Right lobe of liver (tissue), 6 donors: Measurements from ENCODE around the gene MORC2. TPM values are rescaled to one million over a fixed set of nuclear protein-coding genes. Genes with fewer than 3 reads are reported as not detected.

Experiments used
- ATAC-seq, 4 donors: fragments of 200-7000 bp; cut with Tn5 transposase; one replicate each; pipeline ENCODE4 v1.9.1; 2020; ENCODE audit warnings: mild to moderate bottlenecking in 4 of 4, moderate library complexity in 4 of 4
- DNase-seq, 3 donors: peaks; one replicate each; pipeline ENCODE4 v3.0.0-alpha.2; 2020
- H3K27ac ChIP-seq, 3 donors: fragments of 200-600 bp; one replicate each; pipeline ENCODE4 v1.8.0; 2022
- H3K27me3 ChIP-seq, 2 donors: fragments of 200-600 bp; one replicate each; pipeline ENCODE4 v1.8.0; 2022
- H3K36me3 ChIP-seq, 4 donors: fragments of 200-600 bp; sonication (generic) in 1 of 4; one replicate each; pipeline versions ENCODE4 v1.5.1 to v1.8.0; 2017 to 2022; ENCODE audit warnings: control low read depth in 1 of 4
- H3K4me1 ChIP-seq, 4 donors: fragments of 200-600 bp; sonication (generic) in 1 of 4; one replicate each; pipeline versions ENCODE4 v1.5.1 to v1.8.0; 2017 to 2022; ENCODE audit warnings: control low read depth in 1 of 4
- H3K4me3 ChIP-seq, 3 donors: fragments of 200-600 bp; one replicate each; pipeline ENCODE4 v1.8.0; 2022
- H3K9me3 ChIP-seq, 4 donors: fragments of 200-600 bp; sonication (generic) in 1 of 4; one replicate each; pipeline versions ENCODE4 v1.5.1 to v1.8.0; 2017 to 2022; ENCODE audit warnings: control low read depth in 1 of 4
- CTCF ChIP-seq, 4 donors: fragments of 200-600 bp in 3 of 4; fragments of 450-650 bp in 1 of 4; IDR thresholded peaks; one replicate each; pipeline versions ENCODE4 v1.5.1 to v1.8.0; 2016 to 2022; ENCODE audit warnings: antibody characterized with exemption in 4 of 4, mild to moderate bottlenecking in 2 of 4
- POLR2A ChIP-seq: fragments of 450-650 bp; IDR thresholded peaks from one replicate; pipeline ENCODE4 v1.6.1; 2017; ENCODE audit warnings: antibody characterized with exemption, mild to moderate bottlenecking
- WGBS: methylation state at CpG from one replicate; pipeline ENCODE4 v1.1.6; 2018; ENCODE audit warnings: low coverage, low lambda C conversion rate; ENCODE audit not compliant: insufficient coverage; ENCODE audit errors: missing lambda C conversion rate; 5-methylcytosine and 5-hydroxymethylcytosine counted together
- intact Hi-C, 2 donors: fragments of 100-400 bp; cut with DNase I; formaldehyde crosslinking; loops; one replicate each; pipeline versions ENCODE4 v1.11.2 to v1.14.1; 2022
- total RNA-seq, 6 experiments: library from RNA; depleted of rRNA in 2 of 6; stranded (reverse); fragments of >200 nt in 2 of 6; fragmentation: NEBNext Ultra II Directional in 3 of 6; extraction: Animal tissue kit (Norgen Biotek cat#: 25700) in 3 of 6; gene quantifications; one replicate each; pipeline versions ENCODE4 v1.1.0 to v1.2.4, GENCODE V29; 2016 to 2023
- donor health status: DM: no; HTN: yes; CAD: no.
- donor health status: DM: no; HTN: no; CAD: no.
- donor health status: DM: no; HTN: no; CAD: no.
- donor health status: DM: no; HTN: yes; CAD: no.
- donor health status: DM: no; HTN: yes; CAD: no.

The MORC2 gene
- total RNA-seq, 6 experiments from 2014 or later = 7.0 to 15.6 (median 10.8) TPM

- intact Hi-C loops = no loop called here
- no peak for DNase-seq
Observed at GRCh38 chr22:30978304-30978962, 9.9 kb upstream of the MORC2 start.

GRCh38 chr22:30970356-30970746 is 1.8 kb upstream of the MORC2 start:
- peaks cover 0 to 15% (median 9%) of the 10 kb centered on the region in 4 donors for H3K36me3 ChIP-seq
- peaks cover 0 to 28% (median 4%) of the 10 kb centered on the region in 4 donors for H3K4me1 ChIP-seq
- intact Hi-C loops = no loop called here
- TF ChIP-seq POLR2A (no peak), CTCF (IDR thresholded peaks at IDR 0.05) (no peak)
- no peak for ATAC-seq
- H3K9me3 ChIP-seq = no peaks in the 10 kb centered on the region
- no peaks in the 10 kb centered on the region for H3K27me3 ChIP-seq
- 41% methylated on average over 3 of the region's 3 CpGs for WGBS
- no peak for DNase-seq
- no peak overlapping the region for H3K27ac ChIP-seq
- H3K4me3 ChIP-seq = peak overlapping the region; percentile 74 to 86 (median 80)

More at GRCh38 chr22:30978304-30978962, 9.9 kb upstream of the MORC2 start:
- peaks cover 0 to 6% (median 3%) of the 10 kb centered on the region in 4 donors for H3K36me3 ChIP-seq
- H3K9me3 ChIP-seq = no peaks in the 10 kb centered on the region
- ATAC-seq = no peak
- no peak overlapping the region for H3K27ac ChIP-seq
- no peaks in the 10 kb centered on the region for H3K4me1 ChIP-seq
- WGBS = 86% methylated on average over 3 of the region's 3 CpGs
- H3K27me3 ChIP-seq = no peaks in the 10 kb centered on the region
- TF ChIP-seq CTCF (IDR thresholded peaks at IDR 0.05) (no peak), POLR2A (no peak)
- H3K4me3 ChIP-seq = no peak overlapping the region

- no peak for TF ChIP-seq POLR2A
- no peak for TF ChIP-seq CTCF (IDR thresholded peaks at IDR 0.05)
- intact Hi-C loops = no loop called here
- ATAC-seq = peak; percentile 12 to 42 (median 23)
- DNase-seq = peak in 2 of 3 donors; percentile 51 to 61
- Histone ChIP-seq H3K9me3 (no peaks in the 10 kb centered on the region), H3K36me3 (peaks cover 0 to 15% (median 9%) of the 10 kb centered on the region in 4 donors), H3K27me3 (no peaks in the 10 kb centered on the region), H3K4me3 (peak overlapping the region; percentile 74 to 86 (median 80)), H3K27ac (peak overlapping the region; percentile 86 to 95 (median 89)), H3K4me1 (peaks cover 0 to 28% (median 4%) of the 10 kb centered on the region in 4 donors)
- 3% methylated on average over 20 of the region's 49 CpGs for WGBS
Observed at GRCh38 chr22:30969532-30970355, 1.2 kb upstream of the MORC2 start.

- Histone ChIP-seq H3K27me3 (no peaks in the 10 kb centered on the region), H3K4me3 (peak within 1 kb of the TSS; percentile 74 to 86 (median 80)), H3K4me1 (peaks cover 0 to 28% (median 4%) of the 10 kb centered on the region in 4 donors), H3K9me3 (no peaks in the 10 kb centered on the region), H3K36me3 (peaks cover 0 to 15% (median 9%) of the 10 kb centered on the region in 4 donors), H3K27ac (peak within 1 kb of the TSS; percentile 86 to 95 (median 89))
- TF ChIP-seq POLR2A (peak; percentile 83), CTCF (IDR thresholded peaks at IDR 0.05) (no peak)
- DNase-seq (peak; percentile 99), ATAC-seq (peak; percentile 94 to 96 (median 94))
- WGBS = 0% methylated on average over 1 of the region's 67 CpGs
- intact Hi-C loops = no loop called here
Observed at GRCh38 chr22:30968924-30969531, 454 bp upstream of the MORC2 start, which contains the start of gene TUG1. Gene TUG1, plus strand, starts transcription at chr22:30969265.
